Endometrium (tissue), 2 donors: ENCODE measurements around the gene MON2.
"Not testable (repeated sequence)": the region's sequence is repeated elsewhere in the genome, so short reads cannot be mapped to it uniquely, and the experiment has no call there.

Experiments
- FAIRE-seq: peaks from 2 replicates; lab custom pipeline; 2012; peaks lifted over from hg19 to GRCh38; lab: Jason Lieb, UNC
- donor health status: control.
- donor health status: control.

The MON2 gene

DNA sequence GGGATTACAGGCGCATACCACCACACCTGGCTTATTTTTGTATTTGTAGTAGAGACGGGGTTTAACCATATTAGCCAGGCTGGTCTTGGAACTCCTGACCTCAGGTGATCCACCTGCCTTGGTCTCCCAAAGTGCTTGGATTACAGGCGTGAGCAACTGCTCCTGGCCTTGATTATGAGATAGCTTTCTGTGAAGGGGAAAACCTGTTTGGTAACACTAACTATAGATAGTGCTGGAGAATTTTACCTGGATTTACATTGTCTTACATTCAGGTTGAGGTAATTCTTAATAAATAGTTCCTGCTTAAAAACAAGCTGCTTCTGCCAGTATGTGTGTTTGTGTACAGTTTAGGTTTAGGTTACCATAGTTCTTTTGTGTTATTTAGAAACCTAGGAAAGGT, 77.1 kb downstream of the MON2 start:
- no peak for FAIRE-seq

DNA sequence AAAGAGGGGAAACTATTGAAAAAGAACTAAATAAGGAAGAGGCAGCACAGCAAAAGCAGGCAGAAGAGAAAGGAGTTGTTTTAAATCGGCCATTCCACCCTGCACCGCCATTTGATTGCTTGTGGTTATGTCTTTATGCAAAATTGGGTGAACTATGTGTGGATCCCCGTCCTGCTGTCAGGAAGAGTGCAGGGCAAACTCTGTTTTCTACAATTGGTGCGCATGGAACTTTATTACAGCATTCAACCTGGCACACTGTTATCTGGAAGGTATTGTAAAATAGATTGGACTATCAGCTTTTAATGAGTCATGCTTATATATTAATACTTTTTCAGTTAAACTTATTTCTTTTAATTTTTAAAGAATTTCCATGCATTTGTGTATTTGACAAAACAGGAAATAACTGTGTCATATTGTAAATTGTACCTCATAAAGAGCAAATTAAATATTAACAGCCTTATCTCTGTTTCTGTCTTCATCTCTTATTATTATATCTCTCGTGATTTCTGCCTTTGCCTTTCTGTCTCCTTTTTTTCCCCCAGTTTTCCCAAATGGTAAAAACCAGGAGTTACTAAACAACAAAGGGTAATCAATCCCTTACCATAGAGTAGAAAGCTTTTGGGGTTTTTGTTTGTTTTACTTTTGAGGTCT, 86.4 kb downstream of the MON2 start:
- FAIRE-seq, result no peak

DNA sequence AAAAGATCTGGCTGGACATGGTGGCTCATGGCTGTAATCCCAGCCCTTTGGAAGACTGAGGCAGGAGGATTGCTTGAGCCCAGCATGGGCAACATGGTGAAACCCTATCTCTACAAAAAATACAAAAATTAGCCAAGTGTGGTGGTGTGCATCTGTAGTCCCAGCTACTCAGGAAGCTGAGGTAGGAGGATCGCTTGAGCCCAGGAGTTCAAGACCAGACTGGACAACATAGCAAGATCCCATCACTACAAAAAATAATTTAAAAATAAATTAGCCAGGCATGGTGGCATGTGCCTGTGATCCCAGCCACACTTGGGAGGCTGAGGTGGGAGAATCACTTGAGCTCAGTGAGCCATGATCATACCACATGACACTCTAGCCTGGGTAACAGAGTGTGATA, 92.7 kb downstream of the MON2 start:
- not testable (repeated sequence) for FAIRE-seq

DNA sequence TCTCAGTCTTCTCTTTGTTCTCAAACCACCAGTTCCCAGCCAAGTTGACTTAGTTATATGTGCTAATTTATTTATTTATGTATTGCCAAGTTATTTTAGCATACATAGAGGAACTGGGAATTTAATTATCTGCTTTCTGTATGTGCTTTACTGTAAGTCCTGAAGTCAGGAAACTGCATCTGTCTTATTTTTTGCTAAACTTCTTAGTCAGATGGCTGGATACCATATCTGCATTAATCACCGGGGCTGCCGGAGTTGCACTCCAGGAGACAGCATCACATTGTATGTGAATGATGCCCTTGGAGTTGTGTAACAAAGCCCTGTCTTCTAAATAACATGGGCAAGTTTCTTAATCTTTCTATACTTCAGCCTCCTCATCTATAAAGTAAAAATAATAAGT, 96.2 kb downstream of the MON2 start:
- FAIRE-seq, result no peak

DNA sequence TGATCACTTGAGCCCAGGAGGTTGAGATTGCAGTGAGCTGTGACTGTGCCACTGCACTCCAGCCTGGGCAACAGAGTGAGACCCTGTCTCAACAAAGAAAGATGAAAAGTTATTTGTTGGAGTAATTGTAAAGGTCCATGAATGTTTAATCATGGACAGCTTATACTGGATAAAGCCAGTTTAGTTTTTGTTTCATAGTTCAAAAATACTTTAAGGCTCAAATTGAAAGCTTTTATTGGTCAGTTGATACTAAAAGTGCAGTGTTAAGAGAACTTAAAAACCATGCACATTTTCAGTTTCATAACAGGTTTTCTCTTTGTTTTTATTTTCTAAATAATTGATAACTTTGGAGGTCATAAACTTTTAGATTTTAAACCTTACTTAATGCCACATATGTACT, 108.4 kb downstream of the MON2 start:
- no peak for FAIRE-seq

DNA sequence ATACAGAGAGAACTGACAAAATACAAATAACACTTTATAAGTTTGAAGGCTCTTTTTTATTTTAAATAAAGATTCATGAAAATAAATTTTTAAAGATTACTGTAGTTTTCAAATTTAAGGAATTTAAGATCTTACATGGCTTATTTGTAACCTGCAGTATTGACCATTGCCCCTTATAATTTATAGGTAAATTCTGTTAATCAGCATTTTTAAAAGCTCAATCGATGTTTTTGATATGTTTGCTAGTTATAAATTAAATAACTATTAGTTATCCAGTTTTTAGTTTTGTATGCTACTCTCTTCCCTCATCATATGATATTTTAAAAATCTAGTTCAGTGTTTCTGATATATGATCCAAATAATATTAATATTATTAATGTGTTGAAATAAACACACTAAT, 109.9 kb downstream of the MON2 start:
- no peak for FAIRE-seq

DNA sequence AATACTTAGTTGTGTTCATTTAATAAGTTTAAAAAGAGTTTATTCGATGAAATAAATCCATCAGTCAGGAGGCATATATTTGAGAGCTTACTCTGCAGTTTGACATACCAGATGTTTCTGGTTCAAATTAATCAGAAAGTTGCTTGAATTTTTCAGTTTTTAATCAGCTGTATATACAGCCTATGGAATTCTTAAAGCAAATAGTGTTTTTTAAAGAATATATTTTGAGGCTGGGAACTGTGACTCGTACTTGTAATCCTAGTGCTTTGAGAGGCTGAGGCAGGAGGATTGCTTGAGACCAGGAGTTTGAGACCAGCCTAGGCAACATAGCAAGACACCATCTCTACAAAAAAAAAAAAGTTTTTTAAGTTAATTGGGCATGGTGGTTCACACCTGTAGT, 112.1 kb downstream of the MON2 start:
- no peak for FAIRE-seq

DNA sequence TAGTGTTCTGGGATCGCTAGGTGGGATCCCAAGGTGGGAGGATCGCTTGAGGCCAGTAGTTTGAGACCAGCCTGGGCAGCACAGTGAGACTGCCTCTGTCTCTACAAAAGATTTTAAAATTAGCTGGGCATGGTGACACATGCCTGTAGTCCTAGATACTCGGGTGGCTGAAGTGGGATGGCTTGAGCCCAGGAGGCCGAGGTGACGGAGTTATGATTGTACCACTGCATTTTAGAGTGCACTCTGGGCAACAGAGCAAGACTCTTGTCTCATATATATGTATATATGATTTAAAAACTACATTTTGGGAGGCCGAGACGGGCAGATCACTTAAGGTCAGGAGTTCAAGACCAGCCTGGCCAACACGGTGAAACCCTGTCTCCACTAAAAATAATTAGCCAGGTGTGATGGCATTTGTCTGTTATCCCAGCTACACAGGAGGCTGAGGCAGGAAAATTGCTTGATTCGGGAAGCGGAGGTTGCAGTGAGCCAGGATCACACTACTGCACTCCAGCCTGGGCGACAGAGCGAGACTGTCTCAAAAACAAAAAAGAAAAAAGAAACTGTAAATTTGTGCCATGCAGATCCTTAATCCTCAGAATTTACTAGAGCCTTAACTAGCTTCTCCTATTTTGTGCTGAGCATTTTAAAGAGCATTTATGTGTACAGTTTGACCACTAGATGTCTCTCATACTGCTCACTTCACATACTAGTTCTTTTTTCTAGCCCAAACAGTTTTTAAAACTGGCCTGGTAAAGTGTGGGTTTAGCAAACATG, 114.8 kb downstream of the MON2 start:
- FAIRE-seq, result peak; percentile 91

DNA sequence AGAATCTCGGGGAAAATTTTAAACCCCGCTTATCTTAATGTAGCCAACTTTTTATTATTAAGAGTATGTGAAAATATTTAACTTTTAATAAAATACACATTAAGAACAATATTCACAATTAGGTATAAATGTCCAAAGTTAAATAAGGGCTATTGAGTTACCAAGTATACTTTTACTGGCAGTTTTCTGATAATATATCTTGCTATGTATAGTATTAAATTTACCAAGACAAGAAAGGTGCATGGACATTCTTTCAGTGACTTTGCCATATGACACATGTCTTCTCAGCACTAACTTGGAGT, 115.4 kb downstream of the MON2 start:
- no peak for FAIRE-seq

DNA sequence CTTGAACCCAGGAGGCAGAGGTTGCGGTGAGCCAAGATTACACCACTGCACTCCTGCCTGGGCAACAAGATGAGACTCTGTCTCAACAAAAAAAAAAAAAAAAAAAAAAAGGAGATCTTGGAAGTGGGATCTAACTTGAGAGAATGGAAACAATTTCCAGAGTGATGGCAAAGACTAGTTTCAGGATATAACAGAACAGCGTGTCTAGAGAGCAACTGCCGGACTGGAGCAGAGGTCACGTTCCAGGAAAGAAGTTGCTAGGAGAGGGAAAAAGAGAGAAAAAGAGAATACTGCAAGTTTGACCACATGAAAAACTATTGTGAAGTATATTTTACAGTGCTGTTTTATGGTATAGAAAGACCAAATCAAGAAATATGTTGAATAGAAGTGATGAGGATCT, 118.0 kb downstream of the MON2 start:
- FAIRE-seq, result no peak

DNA sequence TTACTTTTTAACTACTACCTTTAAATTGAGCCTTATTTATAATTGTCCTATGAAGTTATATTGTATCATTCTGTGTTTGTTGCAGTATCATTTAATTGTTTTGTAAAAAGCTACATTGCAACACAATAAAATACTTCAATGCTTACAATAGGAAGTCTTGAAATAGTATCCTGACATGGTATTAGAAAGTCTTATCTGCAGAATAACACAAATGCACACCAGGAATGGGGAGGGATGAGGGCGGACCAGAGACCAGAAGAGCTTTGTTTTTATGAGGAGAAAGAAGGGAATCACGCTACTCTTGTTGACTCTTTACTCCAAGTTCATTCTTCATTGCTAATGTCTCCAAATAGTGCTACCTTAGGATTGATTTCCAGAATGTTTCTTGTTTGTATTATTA, 120.2 kb downstream of the MON2 start:
- FAIRE-seq, result no peak

DNA sequence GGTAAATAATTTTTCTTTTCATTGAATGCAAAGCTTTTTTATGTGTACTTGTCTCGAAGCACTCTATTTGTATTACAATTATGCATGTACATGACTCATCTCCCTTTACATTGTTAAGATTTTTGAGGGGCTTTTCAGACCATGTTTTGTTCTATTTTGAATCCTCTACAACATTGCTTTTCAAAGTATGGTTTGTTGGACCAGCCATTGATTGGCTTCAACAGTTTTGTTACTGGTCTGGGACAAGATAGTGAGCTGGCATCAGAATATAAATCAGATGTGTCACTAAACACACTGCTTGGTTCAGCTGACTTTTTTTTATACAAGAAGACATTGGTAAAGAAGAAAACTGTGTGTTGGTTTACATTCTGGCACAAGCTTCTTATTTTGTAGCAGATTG, 122.3 kb downstream of the MON2 start:
- FAIRE-seq, result no peak

DNA sequence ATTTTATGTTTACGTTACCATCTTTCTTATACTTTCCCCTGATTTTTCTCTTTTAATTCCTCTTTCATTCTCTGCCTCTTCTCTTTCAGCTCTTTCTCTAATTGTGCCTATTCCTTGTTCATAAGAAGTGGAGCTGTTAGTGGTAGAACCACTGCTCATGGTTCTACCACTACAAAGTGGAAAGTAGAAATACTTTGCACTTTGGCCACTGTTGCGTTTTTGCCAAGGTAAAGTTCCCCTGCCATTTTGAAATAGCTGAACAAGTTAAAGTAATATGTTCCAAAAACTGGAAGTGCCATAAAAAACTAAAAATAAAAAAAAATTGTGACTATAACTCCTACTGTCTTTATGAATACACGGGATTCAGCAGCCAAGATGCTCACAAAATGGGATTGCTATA, 130.6 kb downstream of the MON2 start:
- no peak for FAIRE-seq

DNA sequence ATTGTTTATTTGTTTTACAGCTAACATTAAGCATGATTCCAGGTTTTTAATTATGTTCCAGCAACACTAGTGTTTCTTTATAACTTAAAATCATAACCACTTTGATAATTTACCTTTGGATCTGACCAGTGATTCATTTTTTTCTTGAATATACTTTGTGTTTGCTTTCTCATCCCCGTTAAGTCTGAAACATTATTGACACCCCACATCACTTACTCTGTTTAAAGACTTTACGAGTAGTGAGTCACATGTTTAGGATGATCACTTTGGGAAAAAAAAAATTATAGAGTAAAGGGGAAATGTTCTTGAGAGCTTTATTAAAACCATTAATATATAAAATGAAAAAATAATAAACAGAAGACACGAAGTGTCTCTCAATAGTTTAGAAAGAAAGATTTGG, 132.2 kb downstream of the MON2 start:
- no peak for FAIRE-seq

DNA sequence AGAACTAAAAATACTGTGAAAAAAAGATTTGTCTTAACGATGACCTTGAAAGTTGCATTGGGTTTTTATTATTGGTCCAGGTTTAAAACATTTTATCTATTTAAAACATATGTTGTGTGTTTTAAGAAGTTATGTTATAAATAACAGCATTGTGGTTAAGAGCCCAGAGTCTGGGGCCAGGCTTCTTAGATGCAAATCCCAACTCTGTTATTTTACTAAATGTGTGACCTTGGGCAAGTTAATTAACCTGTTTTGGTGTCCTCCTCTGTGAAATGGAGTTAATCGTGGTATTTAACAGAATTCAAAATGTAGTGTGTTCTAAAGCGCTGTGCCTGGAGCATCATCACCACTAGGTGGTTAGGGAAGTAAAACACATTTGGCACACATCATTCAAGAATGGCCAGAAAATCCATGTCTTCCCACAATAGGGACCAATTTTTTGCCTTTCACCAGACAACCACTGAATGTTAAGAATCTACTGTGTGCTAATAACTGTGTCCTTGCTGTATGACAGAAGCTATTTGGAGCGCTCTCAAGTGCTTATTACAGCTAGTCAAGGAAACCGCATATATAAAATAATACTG, 133.3 kb downstream of the MON2 start:
- FAIRE-seq, result no peak

DNA sequence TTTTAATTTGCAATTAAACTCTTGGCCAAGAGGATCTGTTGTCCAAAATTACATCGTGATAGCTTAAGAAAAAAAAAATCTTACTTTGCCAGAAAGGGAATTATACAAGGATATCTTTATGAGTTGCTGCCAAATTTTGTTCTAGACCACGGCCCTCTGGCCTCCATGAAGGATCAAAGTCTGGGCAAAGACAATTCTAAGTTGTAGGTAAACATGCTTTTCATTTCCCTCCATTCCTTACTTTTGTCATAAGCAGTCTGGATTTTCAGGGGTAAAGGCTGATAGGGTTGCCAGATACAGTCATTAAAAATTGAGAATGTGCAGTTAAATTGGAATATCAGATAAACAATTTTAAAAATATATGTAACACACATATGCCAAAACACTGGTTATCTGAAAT, 135.1 kb downstream of the MON2 start:
- no peak for FAIRE-seq

DNA sequence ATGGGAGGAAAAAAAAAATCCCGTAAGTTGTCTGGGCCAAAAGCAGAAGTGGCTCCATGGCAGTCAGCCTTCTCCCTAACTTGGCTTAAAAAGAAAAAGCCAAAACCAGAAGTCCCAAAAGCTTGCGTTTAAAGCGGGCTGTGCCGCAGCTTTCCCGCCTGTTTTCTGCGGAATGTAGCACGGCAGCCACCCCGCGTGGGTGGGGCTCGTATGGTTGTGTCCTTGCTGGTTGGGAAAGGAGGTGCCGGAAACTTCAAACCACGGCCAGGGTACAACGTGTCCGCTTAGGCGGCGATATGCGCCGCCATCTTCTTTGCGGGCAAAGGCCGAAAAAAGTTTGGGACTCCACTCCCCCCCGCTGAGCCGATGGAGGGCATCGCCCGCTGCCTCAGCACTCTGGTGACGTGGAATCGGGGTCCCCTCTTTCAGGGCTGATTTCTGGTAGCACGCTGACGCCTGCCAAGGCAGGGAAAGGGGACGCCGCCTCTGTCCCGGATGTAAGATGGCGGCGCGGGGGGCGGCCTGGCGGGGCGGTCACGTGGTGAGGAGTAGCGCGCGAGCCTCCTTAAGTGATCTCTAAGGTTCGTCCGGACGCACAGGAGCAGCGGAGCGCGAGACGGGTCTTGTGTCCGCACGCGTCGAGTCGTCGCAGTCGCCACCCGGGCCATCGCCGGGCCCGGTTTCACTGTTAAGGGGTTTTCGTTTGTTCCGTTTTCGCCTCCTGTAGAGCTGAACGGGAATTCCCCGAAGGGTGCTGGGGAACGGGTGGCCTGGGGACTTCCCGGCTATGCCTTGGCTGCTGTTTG, 135.8 kb downstream of the MON2 start:
- FAIRE-seq, result no peak

DNA sequence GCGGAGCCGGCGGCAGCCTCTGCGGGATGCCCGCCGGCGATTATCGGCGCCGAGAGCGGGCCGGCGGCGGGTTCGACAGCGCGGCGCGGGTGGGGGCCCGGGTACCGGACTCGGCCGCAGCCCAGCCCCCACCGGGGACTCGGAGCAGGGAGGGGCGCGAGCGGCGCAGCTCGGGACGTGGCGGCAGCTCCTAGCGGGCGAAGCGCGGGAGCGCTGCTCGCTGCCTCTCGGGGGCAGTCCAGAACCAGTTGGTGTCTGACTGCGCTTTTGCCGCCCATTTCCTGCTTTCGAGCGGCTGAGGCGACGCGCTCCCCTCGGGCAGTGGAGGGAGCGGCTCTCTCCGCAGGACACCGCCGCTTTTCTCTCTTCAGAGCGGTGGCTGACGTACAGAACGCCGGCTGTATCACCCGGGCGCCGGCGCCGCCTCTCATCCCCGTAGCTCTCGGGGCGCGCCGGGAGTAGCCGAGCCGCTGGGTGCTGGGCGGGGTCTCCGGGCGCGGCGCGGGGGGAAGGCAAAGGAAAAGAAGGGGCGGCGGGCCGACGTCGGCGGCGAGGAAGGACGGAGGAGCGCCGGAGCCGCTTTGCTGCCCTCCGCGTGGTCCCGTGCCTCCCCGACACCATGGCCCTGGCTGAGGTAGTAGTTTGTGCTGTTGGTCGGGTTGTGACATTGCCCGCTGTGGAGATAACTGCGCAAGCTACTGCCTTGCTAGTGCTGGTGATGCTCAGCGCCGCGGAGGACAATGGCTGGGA, 136.6 kb downstream of the MON2 start:
- no peak for FAIRE-seq

DNA sequence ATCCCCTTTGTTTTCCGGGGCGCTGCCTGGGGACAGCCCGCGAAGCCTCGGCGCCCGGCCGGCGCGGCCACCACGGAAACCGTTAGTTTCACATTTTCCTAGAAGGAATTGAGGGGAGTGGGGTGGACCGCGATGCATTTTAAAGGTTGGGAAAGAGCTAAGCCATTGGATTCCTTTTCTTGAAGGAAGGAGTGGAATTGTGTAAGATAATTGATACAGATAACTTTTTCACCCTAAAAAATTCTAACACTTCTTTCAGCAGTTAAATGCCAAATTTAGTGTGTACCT, 137.1 kb downstream of the MON2 start:
- no peak for FAIRE-seq

DNA sequence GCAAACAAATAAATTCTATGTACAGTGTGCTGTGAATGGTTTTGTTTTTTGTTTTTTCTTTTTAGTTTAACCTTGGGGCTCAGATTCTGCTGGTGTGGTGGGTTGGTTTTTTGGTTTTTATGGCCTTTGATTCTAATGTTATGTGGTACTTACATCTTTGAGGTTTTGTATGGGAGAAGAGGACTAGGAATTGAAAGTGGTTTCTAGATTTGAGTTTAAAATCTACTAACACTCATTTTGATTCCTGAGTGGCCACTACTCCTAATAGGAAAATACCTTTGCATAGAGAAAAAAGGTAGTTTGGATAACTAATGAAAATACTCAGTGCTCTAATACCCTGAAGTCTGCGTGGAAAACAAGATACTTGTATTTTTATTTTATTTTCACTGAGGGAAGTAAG, 137.7 kb downstream of the MON2 start:
- FAIRE-seq, result no peak

DNA sequence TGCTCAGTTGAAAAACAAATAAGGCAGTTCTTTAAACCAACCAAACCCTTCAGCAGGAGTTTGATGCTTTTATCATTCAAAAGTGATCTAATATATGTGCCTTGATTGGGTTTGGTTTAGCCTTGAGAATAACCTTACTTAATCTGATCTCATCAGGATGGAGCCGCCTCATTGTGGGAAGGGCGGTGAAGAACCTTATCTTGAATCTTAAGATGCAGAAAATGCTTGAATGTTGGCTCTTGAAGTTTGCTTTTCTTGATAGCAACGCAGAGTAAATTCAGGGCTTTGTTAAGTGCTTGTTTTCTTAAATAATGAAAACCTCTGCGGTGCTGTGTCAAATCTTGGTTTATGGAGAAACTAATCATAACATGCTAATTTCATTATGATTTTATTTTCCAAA, 138.2 kb downstream of the MON2 start:
- FAIRE-seq, result no peak

DNA sequence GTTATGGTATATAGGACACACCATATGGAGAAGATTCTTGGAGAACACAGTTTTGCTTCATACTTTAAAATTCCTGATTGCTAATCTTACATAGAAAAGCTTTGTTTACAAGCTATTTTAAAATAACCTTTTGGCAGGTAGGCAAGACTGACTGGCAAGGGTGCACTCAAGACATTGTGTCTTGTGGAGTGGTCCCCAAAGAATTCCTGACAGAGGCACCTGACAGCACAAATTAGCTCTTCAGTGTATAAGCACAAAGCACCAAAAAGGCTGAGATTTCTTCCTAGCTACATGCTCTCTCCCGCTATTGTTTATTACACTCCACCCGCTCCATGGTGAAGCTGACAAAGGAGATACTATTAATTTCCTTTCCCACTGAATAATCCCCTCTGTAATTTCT, 139.4 kb downstream of the MON2 start:
- no peak for FAIRE-seq

DNA sequence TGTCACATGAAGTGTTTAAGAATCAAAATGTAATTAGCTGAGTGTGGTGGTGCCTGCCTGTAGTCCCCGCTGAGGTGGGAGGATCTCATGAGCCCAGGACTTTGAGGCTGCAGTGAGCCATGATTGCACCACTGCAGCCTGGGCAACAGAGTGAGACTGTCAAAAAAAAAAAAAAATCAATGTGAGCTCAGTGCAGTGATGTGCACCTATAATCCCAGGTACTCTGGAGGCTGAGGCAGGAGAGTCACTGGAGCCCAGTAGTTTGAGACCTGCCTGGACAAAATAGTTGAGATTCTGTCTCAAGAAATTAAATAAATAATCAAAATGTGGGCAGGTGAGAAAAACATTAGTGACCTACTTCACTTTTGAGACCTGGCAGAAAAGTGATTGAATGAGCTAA, 140.0 kb downstream of the MON2 start:
- FAIRE-seq, result no peak
